Measurements from ENCODE around the gene LGALS7B.
"Not testable (repeated sequence)": the region's sequence is repeated elsewhere in the genome, so short reads cannot be mapped to it uniquely, and the experiment has no call there.

Gene LGALS7B

GRCh38 chr19:38770228-38770948 is 18.6 kb upstream of the LGALS7B start:
- DNase-seq = not testable (repeated sequence)

GRCh38 chr19:38770949-38771275 is 18.1 kb upstream of the LGALS7B start:
- not testable (repeated sequence) for DNase-seq

- not testable (repeated sequence) for DNase-seq
Observed at GRCh38 chr19:38771569-38771968, 17.4 kb upstream of the LGALS7B start.

GRCh38 chr19:38773469-38774177 is 15.4 kb upstream of the LGALS7B start, which contains the start of gene LGALS7:
Gene LGALS7, minus strand, starts transcription at chr19:38773517. Its CDS starts 25 bp downstream, at chr19:38773492.
- no peak for DNase-seq

GRCh38 chr19:38774181-38774950 is 14.6 kb upstream of the LGALS7B start:
- DNase-seq = no peak

- DNase-seq = no peak
Observed at GRCh38 chr19:38778733-38779132, 10.3 kb upstream of the LGALS7B start.

- DNase-seq = no peak
Observed at GRCh38 chr19:38780443-38780842, 8.6 kb upstream of the LGALS7B start.

- no peak for DNase-seq
Observed at GRCh38 chr19:38781058-38781457, 7.9 kb upstream of the LGALS7B start.

GRCh38 chr19:38782212-38782611 is 6.8 kb upstream of the LGALS7B start:
- not testable (repeated sequence) for DNase-seq

- DNase-seq = no peak
Observed at GRCh38 chr19:38784224-38784623, 4.8 kb upstream of the LGALS7B start.

- DNase-seq = no peak
Observed at GRCh38 chr19:38785187-38785699, 3.8 kb upstream of the LGALS7B start.

- not testable (repeated sequence) for DNase-seq
Observed at GRCh38 chr19:38786061-38786460, 2.9 kb upstream of the LGALS7B start.

- DNase-seq = no peak
Observed at GRCh38 chr19:38786572-38787265, 2.3 kb upstream of the LGALS7B start.

- DNase-seq = not testable (repeated sequence)
Observed at GRCh38 chr19:38790507-38791403, 1.8 kb downstream of the LGALS7B start.

GRCh38 chr19:38791451-38792064 is 2.6 kb downstream of the LGALS7B start:
- not testable (repeated sequence) for DNase-seq

GRCh38 chr19:38792250-38793111 is 3.5 kb downstream of the LGALS7B start:
- no peak for DNase-seq

GRCh38 chr19:38793177-38793576 is 4.2 kb downstream of the LGALS7B start:
- peak; percentile 57 for DNase-seq

- DNase-seq = no peak
Observed at GRCh38 chr19:38793671-38794070, 4.7 kb downstream of the LGALS7B start.

- DNase-seq = no peak
Observed at GRCh38 chr19:38795549-38795948, 6.5 kb downstream of the LGALS7B start.

- no peak for DNase-seq
Observed at GRCh38 chr19:38796154-38796553, 7.2 kb downstream of the LGALS7B start.

Data from DMS79 treated with DMSO at 0.1 percent for 48 hours (cell line).